Astrocyte of the spinal cord (primary cell): ENCODE data around the gene ERG28.
A peak's percentile ranks its signal among the peaks of the same experiment; 100 is the strongest.

Experiments
- DNase-seq: peaks from one replicate; pipeline ENCODE4 v3.0.0; 2011; ENCODE audit warnings: low read depth, low spot score
- H3K4me3 ChIP-seq: 2 replicates; pipeline ENCODE4 v1.5.1; 2011; ENCODE audit warnings: low read depth, mild to moderate bottlenecking, low read length, moderate library complexity
- in situ Hi-C: cut with HindIII; loops from 2 replicates; pipeline ENCODE4 v1.10.0; 2017; ENCODE audit warnings: low sequenced_read_pairs
- TF ChIP-seq, protein P1 (sequence below): IDR thresholded peaks from 2 replicates; pipeline ENCODE4 v1.5.1; 2012; ENCODE audit warnings: low read depth, mild to moderate bottlenecking, low read length, inconsistent platforms

The ERG28 gene

GRCh38 chr14:75646762-75647161, 13.9 kb downstream of the ERG28 start:
- TF ChIP-seq, protein P1, sequence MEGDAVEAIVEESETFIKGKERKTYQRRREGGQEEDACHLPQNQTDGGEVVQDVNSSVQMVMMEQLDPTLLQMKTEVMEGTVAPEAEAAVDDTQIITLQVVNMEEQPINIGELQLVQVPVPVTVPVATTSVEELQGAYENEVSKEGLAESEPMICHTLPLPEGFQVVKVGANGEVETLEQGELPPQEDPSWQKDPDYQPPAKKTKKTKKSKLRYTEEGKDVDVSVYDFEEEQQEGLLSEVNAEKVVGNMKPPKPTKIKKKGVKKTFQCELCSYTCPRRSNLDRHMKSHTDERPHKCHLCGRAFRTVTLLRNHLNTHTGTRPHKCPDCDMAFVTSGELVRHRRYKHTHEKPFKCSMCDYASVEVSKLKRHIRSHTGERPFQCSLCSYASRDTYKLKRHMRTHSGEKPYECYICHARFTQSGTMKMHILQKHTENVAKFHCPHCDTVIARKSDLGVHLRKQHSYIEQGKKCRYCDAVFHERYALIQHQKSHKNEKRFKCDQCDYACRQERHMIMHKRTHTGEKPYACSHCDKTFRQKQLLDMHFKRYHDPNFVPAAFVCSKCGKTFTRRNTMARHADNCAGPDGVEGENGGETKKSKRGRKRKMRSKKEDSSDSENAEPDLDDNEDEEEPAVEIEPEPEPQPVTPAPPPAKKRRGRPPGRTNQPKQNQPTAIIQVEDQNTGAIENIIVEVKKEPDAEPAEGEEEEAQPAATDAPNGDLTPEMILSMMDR: no peak
- no peak overlapping the region for H3K4me3 ChIP-seq
- DNase-seq: no peak
- in situ Hi-C loops: no loop called here

- no peak overlapping the region for H3K4me3 ChIP-seq
- DNase-seq: no peak
- in situ Hi-C loops: no loop called here
- TF ChIP-seq, protein P1: no peak
Measured at GRCh38 chr14:75645056-75645455, 15.6 kb downstream of the ERG28 start.

DNA sequence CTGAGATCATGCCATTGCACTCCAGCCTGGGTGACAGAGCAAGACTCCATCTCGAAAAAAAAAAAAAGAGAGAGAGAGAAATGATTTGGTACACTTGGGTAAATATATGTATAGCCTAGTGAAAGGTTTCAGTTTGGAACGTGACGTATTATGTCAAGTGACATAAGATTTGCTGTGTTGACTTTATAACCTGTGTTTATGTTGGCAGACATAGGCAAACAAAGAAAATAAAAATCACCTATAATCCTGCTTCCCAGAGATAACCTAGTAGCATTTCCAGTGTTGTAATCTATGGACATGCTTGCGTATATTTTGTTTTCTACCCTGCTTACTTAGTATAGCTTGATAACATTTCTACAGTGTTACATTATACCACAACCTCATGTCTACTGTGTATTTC, 16.7 kb downstream of the ERG28 start:
- in situ Hi-C loops: no loop called here
- no peak for DNase-seq
- no peak overlapping the region for H3K4me3 ChIP-seq
- TF ChIP-seq, protein P1: no peak

DNA sequence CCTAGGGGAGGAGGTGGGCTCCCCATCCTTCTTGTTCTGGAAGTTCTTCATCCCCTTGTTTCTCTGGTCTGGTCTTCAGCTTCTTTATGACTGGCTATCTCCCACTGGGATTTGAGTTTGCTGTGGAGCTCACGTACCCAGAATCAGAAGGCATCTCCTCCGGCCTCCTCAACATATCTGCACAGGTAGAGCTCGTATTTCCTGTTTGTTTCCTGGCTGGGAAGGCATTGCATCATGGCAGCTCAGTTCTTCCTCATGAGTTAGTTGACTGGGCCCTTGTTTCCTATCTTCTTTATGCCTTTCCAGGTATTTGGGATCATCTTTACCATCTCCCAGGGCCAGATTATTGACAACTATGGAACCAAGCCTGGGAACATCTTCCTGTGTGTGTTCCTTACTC, 19.8 kb downstream of the ERG28 start:
- TF ChIP-seq, protein P1: no peak
- no peak overlapping the region for H3K4me3 ChIP-seq
- no peak for DNase-seq
- in situ Hi-C loops: no loop called here

DNA sequence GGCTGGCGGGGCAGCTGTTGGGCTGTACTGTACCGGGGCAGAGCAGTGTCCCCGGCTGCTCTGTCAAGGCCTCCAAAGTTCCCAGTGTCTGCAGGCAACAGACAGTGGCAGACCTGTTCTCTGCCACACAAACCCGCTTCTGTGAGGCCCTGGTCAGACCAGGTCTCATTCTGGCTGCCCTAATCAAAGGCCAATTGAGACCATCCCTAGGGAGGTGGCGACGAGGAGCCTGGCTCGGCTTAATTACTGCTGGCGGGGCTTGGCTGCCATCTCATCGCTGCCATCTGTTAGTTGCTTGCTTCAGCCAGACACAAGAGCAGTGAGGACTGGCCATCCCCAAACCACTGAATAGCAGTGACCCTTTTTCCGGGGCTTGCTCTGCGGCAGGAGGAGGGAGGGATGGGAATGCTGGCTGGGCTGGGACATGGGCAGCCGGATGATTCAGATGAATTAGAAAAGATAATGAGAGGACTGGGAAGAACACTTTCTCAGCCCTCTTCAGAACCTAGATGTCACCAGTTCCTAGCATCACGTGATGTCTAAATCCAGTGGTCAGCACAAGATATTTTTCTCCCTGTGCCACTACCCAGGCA, 24.5 kb downstream of the ERG28 start:
- peak; percentile 54 for DNase-seq
- no peak overlapping the region for H3K4me3 ChIP-seq
- in situ Hi-C loops: no loop called here
- TF ChIP-seq, protein P1: no peak

GRCh38 chr14:75634848-75635247, 25.8 kb downstream of the ERG28 start:
- TF ChIP-seq, protein P1: no peak
- no peak for DNase-seq
- in situ Hi-C loops: no loop called here
- no peak overlapping the region for H3K4me3 ChIP-seq

- TF ChIP-seq, protein P1: no peak
- no peak for DNase-seq
- in situ Hi-C loops: no loop called here
Measured at GRCh38 chr14:75631453-75631831, 29.2 kb downstream of the ERG28 start.

More at GRCh38 chr14:75631453-75631831, 29.2 kb downstream of the ERG28 start:
- H3K4me3 ChIP-seq: no peak overlapping the region
